GM12878 (cell line): Measurements from ENCODE around the gene LIMCH1. TPM values are rescaled to one million over a fixed set of nuclear protein-coding genes. Genes with fewer than 3 reads are reported as not detected.

Source experiments
- ATAC-seq: fragments of 200-7000 bp; cut with Tn5 transposase; 3 replicates; pipeline ENCODE4 v1.9.1; 2020; ENCODE audit warnings: mild to moderate bottlenecking, moderate library complexity
- BruUV-seq: library from RNA; stranded (reverse); fragments of 400-500 nt; replicated peaks from 2 replicates; lab custom pipeline; 2021; lab: Mats Ljungman, UMichigan
- CTCF ChIA-PET: fragments of 300-600 bp; sonication (Branson Sonifier 250); formaldehyde crosslinking; extraction: SDS; loops from one replicate; lab custom pipeline; 2021; ENCODE audit warnings: inconsistent platforms; lab: Yijun Ruan, JAX
- POLR2A ChIA-PET: fragments of 350-600 bp; formaldehyde crosslinking; extraction: SDS; loops from one replicate; lab custom pipeline; 2021; ENCODE audit warnings: inconsistent platforms; lab: Charles Lee
- RAD21 ChIA-PET: fragments of 300-600 bp; sonication (Branson Sonifier 250); formaldehyde crosslinking; loops from one replicate; lab custom pipeline; 2023; ENCODE audit warnings: antibody characterized with exemption; ENCODE audit not compliant: unreplicated experiment; lab: Charles Lee
- SMC1A ChIA-PET: fragments of 300-600 bp; sonication (Branson Sonifier 250); formaldehyde crosslinking; loops from one replicate; lab custom pipeline; 2023; ENCODE audit not compliant: unreplicated experiment, uncharacterized antibody; lab: Charles Lee
- DNase-seq: peaks from one replicate; pipeline ENCODE4 v3.0.0-alpha.2; 2011; ENCODE audit warnings: low read depth, low spot score
- FAIRE-seq: peaks from 3 replicates; lab custom pipeline; 2011; peaks lifted over from hg19 to GRCh38; lab: Jason Lieb, UNC
- H2AFZ ChIP-seq: 2 replicates; pipeline ENCODE4 v1.6.0; 2011; ENCODE audit warnings: low read depth, low read length, control low read depth; ENCODE audit not compliant: control insufficient read depth
- H3K27ac ChIP-seq: 2 replicates; pipeline ENCODE4 v1.5.1; 2011; ENCODE audit warnings: control low read depth; ENCODE audit not compliant: control insufficient read depth, insufficient read depth
- H3K27me3 ChIP-seq, 2 experiments: replicated peaks in 1 of 2; 2 replicates each; pipeline versions ENCODE4 v1.6.0 to v1.6.1; 2011; ENCODE audit warnings: low read length in 1 of 2; ENCODE audit not compliant: control insufficient read depth in 2 of 2, insufficient read depth in 2 of 2
- H3K36me3 ChIP-seq, 2 experiments: 2 replicates each; pipeline ENCODE4 v1.5.1; 2011; ENCODE audit warnings: low read length in 1 of 2; ENCODE audit not compliant: control insufficient read depth in 2 of 2, insufficient read depth in 2 of 2
- H3K4me1 ChIP-seq: 2 replicates; pipeline ENCODE4 v1.6.1; 2011; ENCODE audit warnings: mild to moderate bottlenecking, low read length, moderate library complexity, mixed read lengths; ENCODE audit not compliant: control insufficient read depth, insufficient read depth
- H3K4me2 ChIP-seq: 2 replicates; pipeline ENCODE4 v1.6.0; 2011; ENCODE audit warnings: control low read depth; ENCODE audit not compliant: control insufficient read depth, insufficient read depth
- H3K4me3 ChIP-seq: fragments of 200-600 bp; sonication (generic); 2 replicates; pipeline ENCODE4 v1.5.1; 2016
- H3K79me2 ChIP-seq: 2 replicates; pipeline ENCODE4 v1.6.0; 2011; ENCODE audit warnings: low read length; ENCODE audit not compliant: control insufficient read depth, insufficient read depth
- H3K9ac ChIP-seq: 2 replicates; pipeline ENCODE4 v1.8.0; 2011; ENCODE audit warnings: low read length, control low read depth, mixed read lengths; ENCODE audit not compliant: control insufficient read depth, insufficient read depth
- H3K9me3 ChIP-seq: replicated peaks from 3 replicates; pipeline ENCODE4 v1.5.1; 2011; ENCODE audit warnings: mild to moderate bottlenecking, low read length; ENCODE audit not compliant: control insufficient read depth, insufficient read depth
- H4K20me1 ChIP-seq: 2 replicates; pipeline ENCODE4 v1.6.0; 2011; ENCODE audit not compliant: control insufficient read depth, insufficient read depth
- CBX5 ChIP-seq: sonication (generic); IDR thresholded peaks from 2 replicates; pipeline ENCODE4 v1.6.1; 2016; ENCODE audit warnings: low read depth, moderate library complexity, mild to moderate bottlenecking, inconsistent platforms
- KAT2A ChIP-seq: conservative IDR thresholded peaks from 2 replicates; pipeline ENCODE4 v1.6.1; 2011; ENCODE audit warnings: low read depth, low read length; ENCODE audit not compliant: control insufficient read depth
- MEF2B ChIP-seq: fragments of 450-650 bp; IDR thresholded peaks from 2 replicates; pipeline ENCODE4 v1.6.1; 2018; ENCODE audit warnings: mild to moderate bottlenecking, moderate library complexity; ENCODE audit not compliant: partially characterized antibody, poor library complexity, severe bottlenecking
- PAX5 ChIP-seq: IDR thresholded peaks from 2 replicates; pipeline ENCODE4 v1.6.1; 2011; ENCODE audit warnings: low read depth, low read length, borderline replicate concordance
- SMARCA5 ChIP-seq: fragments of 450-650 bp; IDR thresholded peaks from 2 replicates; pipeline ENCODE4 v1.6.1; 2017; ENCODE audit warnings: mild to moderate bottlenecking
- SMC3 ChIP-seq: IDR thresholded peaks from 2 replicates; pipeline ENCODE4 v1.6.1; 2011; ENCODE audit warnings: low read length, improper control_type of control experiment, borderline replicate concordance
- TARDBP ChIP-seq: IDR thresholded peaks from 2 replicates; pipeline ENCODE4 v1.6.1; 2016; ENCODE audit warnings: borderline replicate concordance
- WGBS: methylation state at CpG from one replicate; pipeline ENCODE4 v1.1.6; 2016; ENCODE audit warnings: low lambda C conversion rate; ENCODE audit not compliant: insufficient replicate concordance, insufficient coverage; ENCODE audit errors: missing lambda C conversion rate; 5-methylcytosine and 5-hydroxymethylcytosine counted together
- in situ Hi-C: fragments of 300-500 bp; cut with MboI; formaldehyde crosslinking; loops from 9 replicates; pipeline ENCODE4 v1.14.3; 2018; ENCODE audit warnings: mixed read lengths
- intact Hi-C: fragments of 100-400 bp; cut with micrococcal nuclease; formaldehyde crosslinking; loops from one replicate; pipeline ENCODE4 v1.14.2; 2022; ENCODE audit not compliant: unreplicated experiment
- polyA plus RNA-seq, 11 experiments: library from polyadenylated mRNA; depleted of rRNA in 4 of 11; unstranded in 6 of 11; stranded (reverse) in 5 of 11; fragments of >200 nt; fragmentation: Nextera tagmentation in 4 of 11; fragmentation: Illumina TruSeq in 1 of 11; extraction: Ambion mirVana in 4 of 11; extraction: Trizol in 1 of 11; gene quantifications; 1 replicate in 1 of 11; 2 replicates in 10 of 11; pipeline versions ENCODE4 v1.2.1 to v1.2.3, GENCODE V29; 2011 to 2016; ENCODE audit warnings: inconsistent platforms in 2 of 11, missing spikeins in 2 of 11, low read depth in 1 of 11
- total RNA-seq, 4 experiments: library from RNA; depleted of rRNA in 3 of 4; stranded (reverse); fragments of >200 nt in 3 of 4; fragmentation: Illumina TruSeq in 1 of 4; extraction: Trizol in 1 of 4; gene quantifications; 2 replicates each; pipeline versions ENCODE4 v1.2.1 to v1.2.3, GENCODE V29; 2013 to 2021
- TF ChIP-seq, protein P1 (sequence below): fragments of 450-650 bp; IDR thresholded peaks from 2 replicates; pipeline ENCODE4 v1.6.1; 2017; ENCODE audit warnings: mild to moderate bottlenecking

LIMCH1 gene
- total and polyA plus RNA-seq, 10 of the 15 experiments (the other 5 are each of a cell fraction or from before 2014, with no cell fraction given) = 0.07 to 0.15 TPM; not detected in 8

DNA sequence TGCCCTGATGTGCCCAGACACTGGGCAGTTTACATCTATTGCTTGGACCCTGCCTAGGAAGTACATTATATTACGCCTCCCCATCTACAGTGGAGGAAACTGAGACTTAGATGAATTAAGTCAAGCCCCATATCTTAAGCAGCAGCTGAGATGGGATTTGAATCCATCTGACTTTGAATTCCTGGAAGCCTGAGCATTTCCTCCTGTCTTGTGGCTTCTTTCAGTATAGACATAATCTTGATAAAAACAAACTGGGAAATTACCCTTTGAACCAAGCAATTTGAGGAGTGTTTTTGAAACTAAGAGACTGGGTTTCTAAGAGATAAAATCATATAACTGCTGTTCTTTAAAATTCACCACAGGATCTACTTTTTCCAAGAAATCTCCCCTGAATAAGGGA lies 18.6 kb downstream of the LIMCH1 start:
- intact Hi-C loops = no loop called here
- CTCF ChIA-PET = no interaction called here
- FAIRE-seq = no peak
- POLR2A ChIA-PET = no interaction called here
- H3K36me3 ChIP-seq = no peaks in the 10 kb centered on the region
- no peak for TF ChIP-seq CBX5
- no peak for TF ChIP-seq SMARCA5
- no peak for TF ChIP-seq SMC3
- TF ChIP-seq TARDBP = no peak
- no peak for TF ChIP-seq KAT2A
- no peak for TF ChIP-seq PAX5
- no peak for TF ChIP-seq MEF2B
- TF ChIP-seq, protein P1, sequence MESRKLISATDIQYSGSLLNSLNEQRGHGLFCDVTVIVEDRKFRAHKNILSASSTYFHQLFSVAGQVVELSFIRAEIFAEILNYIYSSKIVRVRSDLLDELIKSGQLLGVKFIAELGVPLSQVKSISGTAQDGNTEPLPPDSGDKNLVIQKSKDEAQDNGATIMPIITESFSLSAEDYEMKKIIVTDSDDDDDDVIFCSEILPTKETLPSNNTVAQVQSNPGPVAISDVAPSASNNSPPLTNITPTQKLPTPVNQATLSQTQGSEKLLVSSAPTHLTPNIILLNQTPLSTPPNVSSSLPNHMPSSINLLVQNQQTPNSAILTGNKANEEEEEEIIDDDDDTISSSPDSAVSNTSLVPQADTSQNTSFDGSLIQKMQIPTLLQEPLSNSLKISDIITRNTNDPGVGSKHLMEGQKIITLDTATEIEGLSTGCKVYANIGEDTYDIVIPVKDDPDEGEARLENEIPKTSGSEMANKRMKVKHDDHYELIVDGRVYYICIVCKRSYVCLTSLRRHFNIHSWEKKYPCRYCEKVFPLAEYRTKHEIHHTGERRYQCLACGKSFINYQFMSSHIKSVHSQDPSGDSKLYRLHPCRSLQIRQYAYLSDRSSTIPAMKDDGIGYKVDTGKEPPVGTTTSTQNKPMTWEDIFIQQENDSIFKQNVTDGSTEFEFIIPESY = no peak
- TF ChIP-seq, all 136 proteins: peak for 0
- BruUV-seq = no TSS peak
- Histone ChIP-seq H3K9ac (no peak overlapping the region), H3K79me2 (no peaks in the 10 kb centered on the region), H3K4me2 (no peak overlapping the region), H3K4me1 (no peaks in the 10 kb centered on the region), H4K20me1 (no peaks in the 10 kb centered on the region), H3K9me3 (no peaks in the 10 kb centered on the region), H3K4me3 (no peak overlapping the region), H2AFZ (no peak overlapping the region), H3K27ac (no peak overlapping the region), H3K27me3 (no peaks in the 10 kb centered on the region; a peak in 1 of 4 replicates)
- ATAC-seq (no peak), DNase-seq (no peak)
- RAD21 ChIA-PET = no interaction called here
- in situ Hi-C loops = no loop called here
- 24% methylated on average over 1 of the region's 1 CpG for WGBS
- SMC1A ChIA-PET = no interaction called here
